ENCODE measurements around the gene COL4A1. TPM values are rescaled to one million over a fixed set of nuclear protein-coding genes. Genes with fewer than 3 reads are reported as not detected.

The COL4A1 gene
- total RNA-seq, 8 experiments from 2014 or later: 1.0 to 466 (median 5.0) TPM

DNA sequence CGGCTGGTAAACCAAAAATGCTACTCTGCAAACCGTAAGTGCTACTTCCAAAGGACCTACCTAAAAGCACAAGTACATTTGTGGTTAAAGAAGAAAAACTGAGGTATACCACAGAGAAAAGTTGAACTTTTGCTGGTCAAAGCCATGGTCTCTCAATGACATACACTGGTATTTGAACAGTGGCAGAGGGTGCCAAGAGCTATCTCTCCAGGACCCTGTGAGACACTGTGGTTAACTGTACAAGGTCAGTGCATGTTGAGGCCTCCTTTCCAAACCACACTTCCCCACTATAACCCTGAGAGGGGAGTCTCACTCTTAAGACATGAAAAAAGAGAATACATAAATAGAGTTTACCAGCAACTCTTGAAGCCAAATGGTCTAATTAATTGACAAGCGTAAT, 49.5 kb downstream of the COL4A1 start:
- Histone ChIP-seq H3K4me1 (replicated peaks in 1 of 2) (no peaks in the 10 kb centered on the region), H3K4me3 (no peak overlapping the region), H3K27ac (no peak overlapping the region)
- WGBS, 10 experiments: 20 to 100% (median 92%) methylated on average over 1 to 3 of the region's 3 CpGs; no CpG with 5 or more reads in 1 of the 10 experiments
- in situ Hi-C loops (cut with MboI; ENCODE audit: low pct_unique_long_range_greater_than_20kb in 2 of 9, low sequenced_read_pairs in 9 of 9, unreplicated experiment in 9 of 9): no loop called here
- no peak for ATAC-seq (replicated peaks in 6 of 8)

DNA sequence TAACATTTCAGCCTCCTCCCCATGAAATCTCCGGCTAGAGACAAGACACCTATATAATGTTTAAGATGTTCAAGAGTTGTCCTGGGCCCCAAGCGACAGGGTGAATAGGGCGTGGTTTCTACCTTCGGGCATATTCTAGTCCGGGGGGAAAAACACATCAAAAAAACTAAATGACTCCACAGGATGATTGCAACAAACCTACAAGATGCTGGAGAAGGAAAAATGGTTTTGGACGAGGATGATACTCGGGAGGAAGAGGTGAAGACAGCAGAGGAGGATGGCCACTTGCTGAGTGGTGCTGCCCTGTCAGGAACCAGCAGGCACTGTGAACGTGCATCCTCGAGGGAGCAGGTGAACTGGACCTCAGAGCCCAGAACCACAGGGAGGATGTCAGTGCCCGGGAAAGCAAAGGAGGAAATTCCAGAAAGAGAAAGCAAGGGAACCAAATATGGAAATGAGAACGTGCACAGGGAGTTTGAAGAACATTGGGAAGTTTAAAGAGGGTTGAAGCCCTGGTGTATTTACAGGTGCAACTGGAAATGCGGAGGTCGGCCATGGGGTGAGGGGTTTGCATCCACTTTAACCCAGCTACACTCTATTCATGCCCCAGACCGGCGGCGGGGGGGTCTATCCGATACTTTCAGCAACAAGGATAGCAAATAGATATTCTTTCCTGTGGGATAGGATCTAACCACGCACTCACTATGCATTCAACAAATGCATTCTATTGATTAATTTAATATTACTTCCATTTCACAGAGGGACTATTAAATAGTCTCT, 50.6 kb downstream of the COL4A1 start:
- Histone ChIP-seq H3K27ac (no peak overlapping the region), H3K4me3 (no peak overlapping the region), H3K4me1 (replicated peaks in 1 of 2) (no peaks in the 10 kb centered on the region)
- ATAC-seq (replicated peaks in 6 of 8): no peak
- WGBS, 10 experiments: 72 to 100% (median 88%) methylated on average over 3 to 18 of the region's 18 CpGs
- in situ Hi-C loops (cut with MboI; ENCODE audit: low pct_unique_long_range_greater_than_20kb in 2 of 9, low sequenced_read_pairs in 9 of 9, unreplicated experiment in 9 of 9): no loop called here

DNA sequence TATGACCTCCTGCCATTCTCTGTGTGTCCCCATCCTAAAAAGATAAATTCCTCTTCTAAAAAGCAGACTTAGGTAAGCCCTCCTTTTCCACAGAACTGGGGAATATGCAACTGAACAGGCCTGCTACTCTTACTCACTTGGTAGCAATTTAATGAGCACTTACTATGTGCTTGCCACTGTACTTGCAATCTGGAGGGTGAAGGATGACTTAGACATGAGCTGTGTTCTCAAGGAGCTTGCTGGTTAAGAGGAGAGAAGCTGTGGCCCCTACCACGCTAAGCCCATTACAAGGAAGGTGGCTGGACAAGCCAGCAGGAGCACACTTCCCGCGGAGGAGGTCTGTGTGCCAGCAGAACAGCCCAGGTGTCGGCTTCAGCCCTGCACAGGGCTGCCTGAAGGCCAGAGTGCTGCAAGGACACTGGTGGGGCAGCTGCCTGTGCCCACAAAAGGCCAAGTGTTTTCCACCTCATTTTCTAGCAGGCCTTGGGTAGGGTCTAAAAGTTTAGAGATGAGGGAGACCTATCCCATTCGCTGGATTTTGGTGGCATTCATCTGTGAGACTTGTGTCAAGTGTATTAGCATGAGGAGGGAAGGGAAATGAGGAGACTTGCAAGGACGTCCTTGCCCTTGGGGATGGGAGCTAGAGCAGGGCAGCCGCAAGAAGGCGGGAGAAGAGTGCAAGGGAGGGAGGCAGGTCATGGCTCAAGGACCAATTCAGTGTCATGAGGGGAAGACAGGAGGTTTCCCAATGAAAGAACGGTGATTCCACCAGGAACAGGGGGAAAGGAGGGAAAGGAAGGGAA, 52.0 kb downstream of the COL4A1 start:
- H3K27ac ChIP-seq: no peak overlapping the region

DNA sequence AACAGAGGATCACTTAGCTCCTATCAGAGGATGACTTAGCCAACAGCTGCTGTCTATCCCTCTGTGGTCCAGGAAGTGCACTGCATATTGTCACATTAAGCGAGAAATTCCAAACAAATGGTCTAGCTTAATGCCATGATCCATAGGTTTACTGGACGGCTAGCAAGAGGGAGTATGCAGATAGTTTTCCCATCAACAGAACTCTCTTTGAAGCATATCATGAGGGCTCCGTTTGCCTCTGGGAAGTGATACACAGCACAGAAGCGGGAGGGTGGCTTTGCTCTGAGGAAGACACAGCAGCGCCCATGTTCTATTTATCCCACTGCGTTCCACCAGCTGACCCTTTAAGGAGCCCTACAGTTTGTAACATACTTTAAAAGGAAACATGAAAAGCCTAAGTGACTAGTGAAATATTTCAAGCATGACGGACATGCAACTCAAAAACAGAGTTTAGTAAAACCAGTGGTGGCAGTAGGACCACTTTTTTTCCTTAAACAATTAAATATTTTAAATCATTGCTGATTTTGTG, 52.7 kb downstream of the COL4A1 start:
- Histone ChIP-seq H3K27ac (no peak overlapping the region), H3K4me3 (no peak overlapping the region), H3K4me1 (replicated peaks in 1 of 2) (no peaks in the 10 kb centered on the region)
- ATAC-seq (replicated peaks in 6 of 8): no peak
- 13 to 100% (median 92%) methylated on average over 1 to 7 of the region's 7 CpGs; no CpG with 5 or more reads in 1 of the 10 experiments for WGBS, 10 experiments
- in situ Hi-C loops (cut with MboI; ENCODE audit: low pct_unique_long_range_greater_than_20kb in 2 of 9, low sequenced_read_pairs in 9 of 9, unreplicated experiment in 9 of 9): no loop called here

More for the DNA sequence above, 52.0 kb downstream of the COL4A1 start:
- no peak for ATAC-seq (replicated peaks in 6 of 8)
- in situ Hi-C loops (cut with MboI; ENCODE audit: low pct_unique_long_range_greater_than_20kb in 2 of 9, low sequenced_read_pairs in 9 of 9, unreplicated experiment in 9 of 9): no loop called here
- H3K4me1 ChIP-seq (replicated peaks in 1 of 2): no peaks in the 10 kb centered on the region
- 73 to 100% (median 92%) methylated on average over 1 to 4 of the region's 9 CpGs; no CpG with 5 or more reads in 2 of the 10 experiments for WGBS, 10 experiments
- H3K4me3 ChIP-seq: no peak overlapping the region

DNA sequence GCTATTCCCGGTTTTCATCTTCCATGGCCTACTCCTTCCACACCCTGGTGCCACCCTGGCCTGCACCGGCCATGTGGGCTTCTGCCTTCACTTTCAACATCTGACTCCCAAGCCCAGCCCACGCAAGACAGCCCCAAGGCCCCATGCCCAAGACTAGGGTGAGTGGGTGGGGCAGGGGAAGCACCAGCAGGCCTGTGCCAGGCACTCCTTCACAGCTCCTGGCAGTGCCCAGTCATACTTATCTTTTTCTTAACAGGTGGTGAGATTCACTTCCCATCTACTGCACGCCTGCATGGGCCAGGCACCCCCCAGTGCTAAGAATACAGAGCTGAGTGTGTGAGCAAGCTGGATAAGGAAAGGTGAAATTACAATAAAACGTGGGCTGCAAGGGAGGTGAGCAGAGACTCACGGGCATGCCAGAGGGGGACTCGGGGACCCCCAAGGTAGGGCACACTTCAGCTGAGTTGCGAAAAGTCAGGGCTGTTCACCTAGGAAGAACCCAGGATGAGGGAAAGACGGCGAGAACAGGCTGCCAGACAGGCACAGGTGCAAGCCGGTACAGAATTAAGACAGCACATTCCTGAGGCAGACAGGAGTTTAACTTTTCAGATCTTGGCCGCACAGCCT, 55.7 kb downstream of the COL4A1 start:
- Histone ChIP-seq H3K4me1 (replicated peaks in 1 of 2) (no peaks in the 10 kb centered on the region), H3K27ac (no peak overlapping the region), H3K4me3 (no peak overlapping the region)
- in situ Hi-C loops (cut with MboI; ENCODE audit: low pct_unique_long_range_greater_than_20kb in 2 of 9, low sequenced_read_pairs in 9 of 9, unreplicated experiment in 9 of 9): no loop called here
- no peak for ATAC-seq (replicated peaks in 6 of 8)
- WGBS, 10 experiments: 87 to 100% (median 94%) methylated on average over 1 to 8 of the region's 12 CpGs; no CpG with 5 or more reads in 1 of the 10 experiments

DNA sequence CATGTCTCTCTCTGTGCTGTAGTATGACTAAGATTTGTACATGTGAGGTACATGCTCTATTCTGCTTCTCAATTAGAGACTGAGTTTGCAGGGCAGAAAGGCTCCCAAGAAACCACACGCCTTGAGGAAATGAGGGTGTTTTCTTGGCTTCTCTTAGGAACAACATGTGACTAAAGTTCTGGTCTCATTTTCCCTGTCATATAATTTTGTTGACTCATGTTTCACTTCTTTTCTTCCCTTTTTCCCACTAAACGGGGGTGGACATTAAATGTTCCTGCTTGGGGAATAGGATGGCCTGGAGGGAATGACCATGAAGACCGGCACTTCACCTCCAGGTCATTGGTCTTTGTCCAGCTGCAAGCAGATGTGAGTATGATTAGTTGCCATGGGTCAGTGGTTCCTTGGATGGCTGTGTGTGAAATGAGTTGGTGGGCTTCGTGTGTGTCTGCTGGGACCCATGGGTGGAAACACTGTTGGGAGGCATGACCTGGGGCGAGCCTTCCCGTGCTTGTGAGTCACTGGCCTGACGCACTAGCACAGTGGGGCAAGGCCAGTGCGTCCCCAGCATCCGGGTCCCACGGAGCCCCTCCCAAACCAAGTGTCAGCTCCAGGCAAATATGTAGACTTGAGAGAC, 56.6 kb downstream of the COL4A1 start:
- no peak overlapping the region for H3K4me3 ChIP-seq
- peak in 2 of 8 experiments; percentile 69 to 84 for ATAC-seq (replicated peaks in 6 of 8)
- no peaks in the 10 kb centered on the region for H3K4me1 ChIP-seq (replicated peaks in 1 of 2)
- in situ Hi-C loops (cut with MboI; ENCODE audit: low pct_unique_long_range_greater_than_20kb in 2 of 9, low sequenced_read_pairs in 9 of 9, unreplicated experiment in 9 of 9): no loop called here
- WGBS, 10 experiments: 17 to 100% (median 82%) methylated on average over 1 to 3 of the region's 10 CpGs; no CpG with 5 or more reads in 4 of the 10 experiments
- no peak overlapping the region for H3K27ac ChIP-seq

DNA sequence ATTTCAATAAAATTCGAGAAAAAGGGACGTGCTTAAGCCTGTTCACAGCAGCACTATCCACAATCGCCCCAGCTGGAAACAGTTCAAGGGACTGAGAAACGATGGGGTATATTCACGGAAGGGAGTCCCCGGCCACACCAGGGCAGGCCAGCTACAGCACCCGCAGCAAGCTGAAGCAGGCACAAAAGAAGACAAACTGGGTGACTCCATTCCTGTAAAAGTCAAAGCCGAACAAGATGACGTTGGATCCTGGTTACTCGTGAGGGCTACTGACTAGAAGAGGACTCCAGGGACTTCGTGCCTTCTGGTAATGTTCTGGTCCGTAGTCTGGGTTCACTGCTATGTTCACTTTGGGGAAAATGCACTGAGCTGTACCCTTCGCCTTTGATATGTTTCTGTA, 57.6 kb downstream of the COL4A1 start:
- Histone ChIP-seq H3K4me1 (replicated peaks in 1 of 2) (no peaks in the 10 kb centered on the region), H3K27ac (no peak overlapping the region), H3K4me3 (no peak overlapping the region)
- in situ Hi-C loops (cut with MboI; ENCODE audit: low pct_unique_long_range_greater_than_20kb in 2 of 9, low sequenced_read_pairs in 9 of 9, unreplicated experiment in 9 of 9): loop anchor here in 5 of 9 experiments (25.0 kb wide), 1 partner anchor 163 kb away; no protein-coding TSS in a partner anchor
- no peak for ATAC-seq (replicated peaks in 6 of 8)
- 60 to 98% (median 89%) methylated on average over 3 to 11 of the region's 13 CpGs; no CpG with 5 or more reads in 1 of the 10 experiments for WGBS, 10 experiments

DNA sequence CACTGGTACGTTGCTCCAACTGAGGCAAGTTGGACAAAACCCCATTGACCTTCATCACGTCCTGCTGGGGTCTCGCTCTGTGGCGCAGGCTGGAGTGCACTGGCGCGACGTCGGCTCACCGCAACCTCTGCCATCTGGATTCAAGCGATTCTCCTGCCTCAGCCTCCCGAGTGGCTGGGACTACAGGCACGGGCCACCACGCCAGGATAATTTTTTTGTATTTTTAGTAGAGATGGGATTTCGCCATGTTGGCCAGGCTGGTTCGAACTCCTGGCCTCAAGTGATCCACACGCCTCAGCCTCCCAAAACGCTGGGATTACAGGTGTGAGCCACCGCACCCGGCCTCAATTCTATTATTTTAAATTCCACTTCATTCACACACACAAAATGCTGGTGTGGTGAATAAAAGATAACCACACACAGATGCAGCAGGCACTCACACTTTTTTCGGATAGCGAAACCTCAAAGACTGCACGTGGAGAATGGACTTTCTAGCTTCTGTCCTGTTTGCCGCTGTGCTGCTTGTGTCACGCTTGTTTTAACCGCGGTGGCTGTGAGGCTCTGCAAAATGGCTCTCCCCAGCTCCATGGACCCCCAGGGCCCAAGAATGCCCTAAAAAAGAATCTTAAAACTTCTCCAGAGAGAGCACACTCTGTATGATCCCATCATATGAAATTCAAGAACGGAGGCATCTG, 58.4 kb downstream of the COL4A1 start:
- Histone ChIP-seq H3K27ac (no peak overlapping the region), H3K4me1 (replicated peaks in 1 of 2) (no peaks in the 10 kb centered on the region), H3K4me3 (no peak overlapping the region)
- WGBS, 10 experiments: 91 to 100% (median 94%) methylated on average over 2 to 12 of the region's 27 CpGs; no CpG with 5 or more reads in 2 of the 10 experiments
- in situ Hi-C loops (cut with MboI; ENCODE audit: low pct_unique_long_range_greater_than_20kb in 2 of 9, low sequenced_read_pairs in 9 of 9, unreplicated experiment in 9 of 9): loop anchor here in 5 of 9 experiments (25.0 kb wide), 1 partner anchor 164 kb away; no protein-coding TSS in a partner anchor
- no peak for ATAC-seq (replicated peaks in 6 of 8)

DNA sequence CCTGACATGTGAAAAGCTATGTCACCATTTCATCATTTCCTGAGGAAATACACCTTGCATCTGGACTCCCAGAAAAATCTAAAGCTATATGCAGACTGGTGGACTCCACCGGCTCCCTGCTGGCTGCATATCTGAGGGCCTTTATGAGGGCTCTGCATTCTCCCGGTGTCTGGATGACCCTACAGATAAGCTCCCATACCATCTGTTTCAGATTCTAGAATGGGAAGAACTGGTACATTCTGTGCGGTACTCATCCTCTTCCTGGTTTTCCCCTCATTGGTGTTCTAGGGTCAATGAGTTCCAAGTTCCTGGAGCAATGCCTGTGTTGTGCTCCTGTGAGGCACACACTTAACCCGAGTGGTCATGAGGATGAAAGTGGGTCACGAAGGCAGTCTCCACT, 60.4 kb downstream of the COL4A1 start:
- no peak for ATAC-seq (replicated peaks in 6 of 8)
- H3K4me1 ChIP-seq (replicated peaks in 1 of 2): no peaks in the 10 kb centered on the region
- no peak overlapping the region for H3K4me3 ChIP-seq
- in situ Hi-C loops (cut with MboI; ENCODE audit: low pct_unique_long_range_greater_than_20kb in 2 of 9, low sequenced_read_pairs in 9 of 9, unreplicated experiment in 9 of 9): loop anchor here in 5 of 9 experiments (25.0 kb wide), 1 partner anchor 166 kb away; no protein-coding TSS in a partner anchor
- H3K27ac ChIP-seq: no peak overlapping the region
- WGBS, 10 experiments: 41 to 100% (median 91%) methylated on average over 1 to 5 of the region's 5 CpGs; no CpG with 5 or more reads in 4 of the 10 experiments

DNA sequence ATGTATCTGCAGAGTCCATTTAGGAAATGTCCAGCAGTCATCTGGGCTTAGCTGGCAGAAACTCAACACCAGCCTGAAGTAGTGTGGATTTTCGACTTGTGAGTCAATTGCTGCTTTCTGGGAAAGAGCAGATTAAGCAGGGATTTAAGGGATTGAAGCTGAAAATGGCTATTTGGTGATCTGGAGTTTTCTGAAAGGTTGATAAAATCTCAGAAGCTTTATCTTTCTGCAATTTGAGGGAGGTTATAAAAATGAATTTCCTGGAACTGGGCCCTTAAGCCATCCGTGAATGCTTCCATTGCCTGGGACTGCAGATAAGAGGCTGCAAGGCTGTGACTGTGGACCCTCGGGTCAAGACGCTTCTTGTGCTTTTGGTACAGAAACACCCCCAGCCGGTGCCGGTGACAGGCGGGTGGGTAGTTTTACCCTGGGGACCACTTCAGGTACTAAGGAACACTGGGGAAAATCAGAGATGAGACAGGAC, 61.5 kb downstream of the COL4A1 start:
- WGBS, 10 experiments: 67 to 100% (median 96%) methylated on average over 1 to 7 of the region's 7 CpGs; no CpG with 5 or more reads in 3 of the 10 experiments
- ATAC-seq (replicated peaks in 6 of 8): no peak
- no peaks in the 10 kb centered on the region for H3K4me1 ChIP-seq (replicated peaks in 1 of 2)
- in situ Hi-C loops (cut with MboI; ENCODE audit: low pct_unique_long_range_greater_than_20kb in 2 of 9, low sequenced_read_pairs in 9 of 9, unreplicated experiment in 9 of 9): loop anchor here in 5 of 9 experiments (25.0 kb wide), 1 partner anchor 167 kb away; no protein-coding TSS in a partner anchor
- H3K4me3 ChIP-seq: no peak overlapping the region
- H3K27ac ChIP-seq: no peak overlapping the region

DNA sequence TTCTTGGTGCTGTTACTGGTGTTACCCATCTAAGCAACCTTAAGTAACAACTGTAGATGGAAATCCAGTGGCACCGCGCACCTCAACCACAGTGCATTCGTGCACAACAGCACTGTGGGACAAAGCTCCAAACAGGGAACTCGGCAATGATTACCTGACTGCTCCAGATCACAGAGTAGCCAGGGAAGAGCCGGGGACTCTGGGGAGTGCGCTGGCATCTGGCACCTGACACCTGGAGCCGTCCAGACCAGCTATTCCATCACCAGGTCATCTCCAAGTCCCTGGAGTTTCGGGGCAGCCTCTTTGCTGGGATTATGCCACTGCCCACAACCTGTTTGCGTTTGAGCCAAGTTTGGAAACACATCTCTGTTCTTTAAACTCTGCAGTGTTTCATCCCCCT, 62.0 kb downstream of the COL4A1 start:
- H3K4me3 ChIP-seq: no peak overlapping the region
- in situ Hi-C loops (cut with MboI; ENCODE audit: low pct_unique_long_range_greater_than_20kb in 2 of 9, low sequenced_read_pairs in 9 of 9, unreplicated experiment in 9 of 9): loop anchor here in 5 of 9 experiments (25.0 kb wide), 1 partner anchor 167 kb away; no protein-coding TSS in a partner anchor
- WGBS, 10 experiments: 0 to 100% (median 89%) methylated on average over 1 to 6 of the region's 9 CpGs; no CpG with 5 or more reads in 2 of the 10 experiments
- H3K27ac ChIP-seq: no peak overlapping the region
- no peaks in the 10 kb centered on the region for H3K4me1 ChIP-seq (replicated peaks in 1 of 2)
- no peak for ATAC-seq (replicated peaks in 6 of 8)
